NCI-H82 (cell line): ENCODE measurements around the gene SNAPIN.

ENCODE experiments used
- DNase-seq: peaks from one replicate; lab custom pipeline; 2025; lab: John Stamatoyannopoulos, UW

Gene SNAPIN, protein sequence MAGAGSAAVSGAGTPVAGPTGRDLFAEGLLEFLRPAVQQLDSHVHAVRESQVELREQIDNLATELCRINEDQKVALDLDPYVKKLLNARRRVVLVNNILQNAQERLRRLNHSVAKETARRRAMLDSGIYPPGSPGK

DNA sequence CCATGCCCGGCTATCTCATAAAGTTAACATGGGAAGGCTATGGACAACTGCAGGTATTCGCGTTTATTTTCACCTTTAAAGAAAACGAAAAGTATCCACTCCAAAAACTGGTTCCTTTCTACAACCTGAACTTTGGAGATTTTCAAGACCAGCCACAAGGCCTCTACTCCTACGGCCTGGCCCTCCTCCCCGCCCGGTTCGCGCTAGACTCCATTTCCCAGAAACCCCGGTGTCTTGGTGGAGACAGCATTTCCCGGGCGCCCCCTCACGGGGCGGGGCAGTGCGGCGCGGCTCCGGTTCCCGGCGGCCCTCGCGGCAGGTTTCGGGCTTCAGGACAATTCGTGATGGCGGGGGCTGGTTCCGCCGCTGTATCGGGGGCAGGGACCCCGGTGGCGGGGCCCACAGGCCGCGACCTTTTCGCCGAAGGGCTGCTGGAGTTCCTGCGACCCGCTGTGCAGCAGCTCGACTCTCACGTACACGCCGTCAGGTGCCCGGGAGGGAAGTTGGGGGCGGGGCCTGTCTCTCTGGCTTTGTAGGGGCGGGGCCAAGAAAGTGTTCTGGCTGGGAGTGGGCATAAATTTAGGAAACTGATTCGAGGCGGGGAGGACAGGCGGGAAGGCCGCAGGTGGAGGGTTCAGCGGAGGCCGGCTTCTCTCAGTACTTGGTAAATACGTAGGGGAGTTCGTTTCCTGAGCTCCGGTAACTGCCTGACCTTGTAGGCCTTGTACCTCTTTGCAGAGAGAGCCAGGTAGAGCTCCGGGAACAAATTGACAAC is at the start of gene SNAPIN:
Gene SNAPIN (plus strand): TSS at position 304 of the 775 bp plus-strand sequence. CDS start 41 bp downstream, at position 345.
- peak; percentile 95 for DNase-seq

DNA sequence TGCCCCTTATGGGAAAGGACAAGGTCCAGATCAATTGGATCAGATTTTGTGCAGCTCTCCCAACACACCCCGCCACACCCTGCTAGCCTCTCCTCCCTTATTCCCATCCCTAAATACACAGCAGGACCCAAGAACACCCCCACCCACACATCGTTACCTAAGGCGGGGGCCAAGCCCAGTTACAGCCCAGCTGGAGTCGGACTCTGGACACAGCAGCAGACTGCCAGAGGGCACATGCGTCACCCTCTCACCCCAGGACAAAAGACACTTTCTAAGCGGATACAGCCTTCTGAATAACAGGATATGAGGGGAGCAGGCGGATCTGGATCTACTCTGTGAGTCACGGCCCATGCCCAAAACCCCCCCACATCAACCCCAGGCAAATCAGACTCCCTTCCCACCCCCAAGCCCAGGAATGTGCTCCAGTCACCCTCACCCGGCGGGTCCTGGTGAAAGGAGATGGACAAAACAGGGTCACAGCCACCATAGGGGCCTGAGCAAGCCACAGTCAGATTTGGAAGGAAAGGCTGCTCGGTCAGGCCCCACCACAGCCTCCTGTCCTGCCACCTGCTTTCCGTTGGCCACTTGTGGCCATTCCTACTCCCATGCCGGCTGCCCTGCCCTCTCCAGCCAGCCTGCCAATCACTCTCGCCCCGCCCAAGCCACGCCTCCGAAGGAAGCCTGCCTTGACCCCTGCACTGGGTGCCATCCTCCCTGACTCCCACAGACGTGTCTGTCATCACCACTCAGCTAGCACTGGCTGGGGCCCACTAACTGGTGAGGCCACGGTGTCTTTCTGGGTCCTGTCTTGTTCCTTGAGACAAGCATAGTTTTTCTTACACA is 49.5 kb upstream of the SNAPIN start:
- DNase-seq, result no peak

DNA sequence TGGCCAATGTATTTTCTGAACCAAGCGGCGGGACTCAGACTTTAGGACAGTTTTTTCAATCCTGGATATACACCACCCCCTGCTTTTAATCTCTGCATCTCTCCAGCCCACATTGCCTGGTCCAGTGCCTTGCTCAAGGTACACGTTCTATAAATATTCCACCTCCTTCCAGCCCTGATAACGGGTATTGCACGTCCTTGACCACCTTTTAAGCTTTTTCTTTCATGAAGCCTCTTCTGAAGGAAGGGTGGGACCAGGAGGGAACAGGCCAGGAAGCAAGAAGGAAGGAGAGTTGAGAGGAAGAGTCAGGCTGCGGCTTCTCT is 49.0 kb upstream of the SNAPIN start:
- DNase-seq, result no peak

DNA sequence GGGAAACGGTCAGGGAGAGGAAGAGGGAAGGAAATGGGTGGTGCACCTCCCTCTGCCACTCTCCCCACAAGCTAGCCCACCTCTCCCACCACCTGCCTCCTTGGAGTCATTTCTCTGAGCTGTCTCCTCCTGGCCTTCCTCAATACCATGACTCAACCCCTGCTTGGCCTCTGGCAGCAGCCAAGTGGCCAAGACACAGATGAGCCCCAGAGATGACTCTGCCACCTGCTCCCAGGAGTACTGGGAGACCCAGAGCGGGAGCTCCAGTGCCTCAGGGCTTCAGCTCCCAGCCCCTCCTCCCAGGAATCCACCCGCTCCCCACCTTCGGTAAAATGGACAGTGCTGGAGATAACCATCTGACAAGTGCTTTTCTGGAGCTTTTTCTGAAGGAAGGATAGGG is 48.2 kb upstream of the SNAPIN start:
- no peak for DNase-seq

DNA sequence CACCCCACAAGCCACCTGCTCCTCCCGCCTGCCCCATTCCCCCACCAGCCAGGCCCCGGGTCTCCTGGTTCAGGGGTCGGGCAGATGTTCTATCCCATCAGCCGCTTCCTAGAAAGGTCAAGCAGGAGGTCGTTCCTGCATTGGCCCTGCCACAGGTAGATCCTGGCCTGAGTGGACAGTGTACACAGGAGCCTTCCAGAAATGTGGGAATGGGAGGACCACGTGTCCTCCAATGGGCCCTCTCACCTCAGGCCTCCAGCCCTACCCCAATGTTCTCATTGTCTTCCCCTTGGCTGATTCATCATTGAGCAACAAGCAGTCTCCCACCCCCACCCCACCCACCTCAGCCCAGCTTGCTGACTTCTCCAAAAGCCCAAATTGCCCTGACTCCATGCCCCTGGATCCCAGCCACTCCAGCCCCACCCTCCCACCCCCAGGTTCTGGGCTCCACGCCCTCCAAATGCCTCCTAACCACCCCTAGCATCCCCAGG is 47.6 kb upstream of the SNAPIN start:
- no peak for DNase-seq

DNA sequence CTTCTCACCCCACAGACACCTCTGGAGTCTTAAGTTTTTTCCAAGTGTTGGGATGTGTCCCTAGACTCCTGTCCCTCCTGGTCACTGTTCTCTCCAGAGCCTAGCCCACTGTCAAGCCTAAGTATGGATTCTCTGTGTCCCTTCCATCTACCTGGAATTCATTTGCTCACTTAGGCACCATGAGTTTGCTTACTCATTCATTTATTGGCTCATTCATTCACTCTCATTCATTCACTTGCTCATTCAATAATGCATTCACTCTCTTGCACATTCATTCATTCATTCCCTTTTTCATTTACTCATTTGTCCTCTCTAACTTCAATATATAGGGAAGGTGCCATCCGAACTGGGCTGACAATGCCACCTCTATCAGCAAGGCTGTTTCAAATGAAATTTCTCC is 47.1 kb upstream of the SNAPIN start:
- DNase-seq, result no peak

DNA sequence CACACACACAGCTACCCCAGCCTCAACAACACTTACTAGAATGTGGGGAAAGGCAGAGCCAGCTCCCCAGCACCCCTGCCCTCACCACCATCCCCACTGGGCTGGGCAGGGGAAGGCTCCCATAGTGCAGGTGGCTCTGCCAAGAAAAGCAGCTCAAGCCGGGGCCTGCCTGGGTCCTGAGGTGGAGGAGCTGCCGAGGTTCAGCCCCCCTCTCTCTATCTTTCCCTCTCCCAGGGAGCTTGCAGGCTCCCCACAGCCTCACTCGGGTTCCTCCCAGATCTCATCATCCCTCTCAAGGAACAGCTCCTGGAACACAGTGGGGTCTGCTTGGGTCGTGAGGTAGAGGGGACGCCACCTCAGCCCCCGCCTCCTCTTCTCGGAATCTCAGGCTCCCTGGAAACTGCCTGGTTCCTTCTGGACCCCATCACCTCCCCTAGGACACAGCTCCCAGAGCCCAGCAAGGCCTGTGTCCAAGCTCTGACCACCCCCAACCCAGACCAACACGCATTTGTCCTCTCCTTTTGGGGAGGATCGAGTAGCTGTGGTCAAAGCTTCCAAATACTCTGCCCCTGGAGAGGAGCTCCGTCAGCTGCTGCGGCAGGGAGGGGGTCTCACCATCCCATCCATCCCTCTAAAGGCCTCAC is 46.3 kb upstream of the SNAPIN start:
- no peak for DNase-seq

DNA sequence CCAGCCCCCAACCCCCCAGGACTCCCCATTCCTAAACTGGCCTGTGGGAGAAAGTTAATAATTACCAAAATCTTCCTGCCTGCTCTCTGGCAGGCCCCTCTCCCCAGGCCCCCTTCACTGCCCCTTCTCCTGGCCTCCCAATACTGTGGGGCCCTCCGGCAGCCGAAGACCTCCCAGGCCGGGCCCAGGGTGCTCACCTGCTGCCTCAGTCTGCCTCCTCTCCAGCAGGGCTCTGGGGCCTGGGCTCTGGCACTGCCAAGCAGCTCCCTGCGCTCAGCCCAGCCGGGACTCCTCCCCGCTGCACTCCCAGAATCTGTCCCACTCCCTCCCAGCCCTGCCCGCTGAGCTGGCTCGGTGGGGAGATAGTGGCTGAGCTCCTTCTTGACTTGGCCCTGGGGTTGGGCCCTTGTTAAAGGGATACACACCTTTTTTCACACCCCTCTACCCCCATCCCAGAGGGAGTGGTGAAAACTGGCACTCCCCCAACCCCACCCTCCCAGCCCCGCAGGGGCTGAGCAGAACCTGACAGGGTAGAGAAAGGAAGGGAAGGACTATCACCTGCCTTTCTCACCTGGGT is 45.7 kb upstream of the SNAPIN start, which contains the start of gene S100A16:
Gene S100A16 (minus strand): TSS at position 383 of the 577 bp plus-strand sequence. CDS start 4,986 bp downstream, outside the sequence.
- DNase-seq, result no peak

DNA sequence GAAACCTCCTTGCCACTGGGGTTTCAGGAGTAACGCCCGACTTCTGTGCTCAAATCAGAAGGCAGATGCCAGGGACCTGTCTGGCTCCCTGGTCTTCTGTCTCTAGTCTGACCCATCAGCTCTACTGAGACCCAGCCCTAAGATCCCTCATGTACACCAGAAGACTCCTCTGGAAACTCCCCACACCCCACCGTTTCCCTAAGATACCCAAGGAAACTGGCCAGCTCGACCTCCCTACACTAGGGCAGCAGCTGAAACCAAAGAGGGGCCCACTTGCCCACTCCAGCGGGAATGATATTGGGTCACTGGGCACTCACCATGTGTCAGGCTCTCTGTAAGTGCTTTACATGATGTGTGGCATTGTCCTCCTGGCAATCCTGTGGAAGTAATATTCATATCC is 45.1 kb upstream of the SNAPIN start:
- no peak for DNase-seq

DNA sequence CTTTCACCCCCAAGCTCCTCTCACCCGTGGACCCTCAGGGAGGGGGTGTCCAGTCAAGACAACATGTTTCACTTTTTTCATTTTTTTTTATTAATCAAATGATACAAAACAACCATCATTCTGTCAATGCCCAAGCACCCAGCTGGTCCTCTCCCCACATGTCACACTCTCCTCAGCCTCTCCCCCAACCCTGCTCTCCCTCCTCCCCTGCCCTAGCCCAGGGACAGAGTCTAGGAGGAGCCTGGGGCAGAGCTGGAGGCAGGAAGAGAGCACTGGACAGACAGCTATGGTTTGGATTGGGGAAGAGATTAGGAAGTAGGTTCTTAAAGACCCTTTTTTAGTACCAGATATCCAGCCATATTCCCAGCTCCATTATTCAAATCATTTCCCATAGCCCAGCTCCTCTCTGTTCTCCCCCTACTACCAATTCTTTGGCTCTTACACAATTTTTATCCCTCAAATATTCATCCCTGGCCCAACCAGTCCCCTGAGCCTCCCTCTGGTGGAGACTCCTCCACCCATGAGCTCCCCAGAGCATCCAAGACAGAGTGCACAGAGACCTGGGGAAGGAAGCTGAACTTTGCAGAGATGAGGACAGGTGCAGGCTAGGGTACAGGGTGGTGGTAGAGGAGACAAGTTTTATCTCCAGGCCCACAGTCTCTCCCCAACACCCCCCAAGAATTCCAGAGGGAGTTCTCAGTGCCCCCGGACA is 44.2 kb upstream of the SNAPIN start:
- DNase-seq, result no peak

DNA sequence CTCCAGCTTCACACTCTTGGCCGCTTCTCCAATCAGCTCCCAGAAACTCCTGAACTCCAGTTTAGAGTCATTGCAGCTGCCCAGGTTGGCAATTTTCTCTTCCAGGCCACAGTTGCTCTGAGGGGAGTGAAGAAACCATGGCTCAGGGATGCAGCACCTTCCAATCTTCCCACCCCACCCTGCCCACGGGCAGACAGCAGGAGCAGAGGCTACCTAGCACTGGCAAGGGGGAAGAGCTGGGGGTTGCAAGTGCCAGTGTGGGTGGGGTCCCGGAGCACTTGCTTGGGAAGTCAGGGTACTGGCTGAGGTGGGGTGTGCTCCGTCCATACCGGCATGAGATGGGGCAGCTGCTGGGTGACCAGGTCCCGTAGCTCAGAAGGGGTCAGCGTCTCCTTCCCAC is 43.6 kb upstream of the SNAPIN start:
- no peak for DNase-seq

DNA sequence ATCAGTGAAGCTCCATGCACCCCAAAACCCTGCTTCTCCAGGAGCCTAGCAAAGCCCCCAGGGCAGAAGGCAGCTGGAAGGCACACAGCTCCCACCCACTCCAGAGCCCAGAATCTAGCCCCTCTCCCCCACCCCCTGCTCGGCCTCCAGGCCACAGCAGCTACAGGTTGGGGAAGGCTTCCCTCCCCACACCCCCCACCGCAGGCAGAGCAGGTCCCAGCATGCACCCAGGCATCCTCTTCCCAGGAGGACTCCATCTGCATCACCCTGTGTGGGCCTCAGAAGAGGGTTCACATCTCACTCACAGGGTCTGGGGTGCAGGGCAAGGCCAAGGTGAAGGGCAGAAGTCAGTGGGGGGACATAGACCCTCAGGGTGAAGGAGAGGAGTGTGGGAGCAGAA is 43.1 kb upstream of the SNAPIN start:
- DNase-seq, result no peak

DNA sequence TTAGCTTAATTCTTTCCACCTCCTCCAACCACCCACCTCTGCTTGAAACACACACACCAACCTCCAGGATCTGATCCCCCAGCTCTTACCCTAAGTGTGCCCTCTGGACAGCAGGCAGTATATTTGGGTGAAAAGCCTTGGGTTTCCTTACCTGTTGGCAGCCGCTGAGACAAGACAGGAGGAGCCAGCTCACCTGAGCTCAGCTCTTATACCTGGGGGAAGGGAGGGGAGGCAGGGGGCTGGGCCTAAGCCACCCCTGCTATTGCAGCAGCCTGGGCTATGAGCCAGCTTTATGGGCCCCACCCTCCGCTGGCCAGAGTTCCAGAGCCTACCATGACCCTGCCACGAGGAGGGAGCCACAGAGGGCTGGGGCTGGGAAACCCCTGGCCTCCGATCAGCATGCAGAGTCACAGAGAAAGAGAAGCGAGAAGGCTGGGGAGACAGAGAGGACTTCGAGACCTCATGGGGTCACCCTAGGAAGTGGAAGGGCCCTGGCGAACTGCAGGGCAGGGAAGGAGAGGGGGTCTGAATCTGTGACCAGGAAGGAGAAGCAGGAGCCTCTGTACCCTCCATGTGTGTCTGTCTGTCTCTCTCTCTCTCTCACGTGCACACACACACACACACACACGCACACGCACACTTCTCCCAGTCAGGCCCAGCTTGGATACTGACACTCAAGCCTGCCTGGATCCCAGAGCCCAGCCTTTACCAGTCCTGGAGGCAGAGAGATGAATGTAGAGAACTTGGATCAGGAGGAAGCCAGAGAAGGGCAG is 42.2 kb upstream of the SNAPIN start, which contains the start of gene S100A14:
Gene S100A14 (minus strand): TSS at position 182 of the 773 bp plus-strand sequence. CDS start 467 bp downstream, outside the sequence.
- no peak for DNase-seq

DNA sequence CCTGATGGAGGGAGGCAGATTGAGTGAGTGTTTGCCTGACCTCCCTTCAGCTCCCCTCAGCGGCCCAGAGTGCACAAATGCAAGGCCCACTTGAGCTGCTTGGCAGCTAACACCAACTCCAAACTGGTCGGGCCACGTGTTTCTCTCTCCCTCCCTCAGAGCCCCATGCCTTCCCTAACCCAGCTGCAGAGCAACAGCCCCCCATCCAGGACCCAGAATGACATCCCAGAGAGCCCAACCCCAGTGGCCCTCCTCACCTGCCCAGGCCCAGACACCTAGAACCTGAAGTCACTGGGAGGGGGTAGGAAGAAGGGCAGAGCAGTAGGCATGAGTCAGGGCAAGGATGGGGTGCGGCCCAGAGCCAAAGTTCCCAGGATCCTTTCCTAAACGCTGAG is 41.6 kb upstream of the SNAPIN start:
- DNase-seq, result no peak

DNA sequence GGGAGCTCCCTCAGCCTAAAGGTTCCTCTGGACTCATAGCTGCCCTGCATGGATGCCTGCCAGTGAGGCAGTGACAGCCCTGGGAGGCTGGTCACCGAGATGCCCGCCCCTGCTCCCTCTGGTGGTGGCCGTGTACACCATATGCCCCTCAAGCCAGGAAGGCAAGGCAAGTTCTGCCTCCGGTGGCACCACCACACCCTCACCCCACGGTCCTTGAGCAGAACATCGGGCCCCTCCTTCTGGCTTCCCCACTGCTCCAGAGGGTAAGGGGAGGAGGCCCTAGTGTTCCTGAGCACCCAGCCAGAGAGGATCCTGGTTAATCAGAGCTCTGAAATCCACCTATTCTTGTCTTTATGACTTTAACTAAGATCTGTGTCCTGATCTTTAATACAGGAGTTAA is 40.8 kb upstream of the SNAPIN start:
- peak; percentile 78 for DNase-seq

DNA sequence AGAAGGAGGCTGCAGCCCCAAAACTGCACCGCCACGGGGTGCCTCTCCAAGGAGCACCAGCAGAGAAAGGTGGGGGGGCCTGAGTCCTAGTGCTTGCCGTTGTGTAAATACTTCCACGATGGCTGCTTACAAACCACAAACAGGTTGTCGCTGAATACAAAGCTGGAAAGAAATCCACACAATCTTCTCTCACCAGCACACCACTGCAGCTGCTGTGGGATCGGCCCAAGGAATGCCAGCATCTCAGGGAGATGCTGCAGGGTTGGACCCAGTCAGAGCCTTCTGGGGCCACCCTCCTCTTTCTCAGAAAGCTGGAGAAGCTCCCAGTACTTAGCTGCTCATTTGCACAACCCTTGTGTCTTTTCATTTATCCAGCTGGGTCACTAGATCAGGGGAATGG is 39.3 kb upstream of the SNAPIN start:
- DNase-seq, result no peak

DNA sequence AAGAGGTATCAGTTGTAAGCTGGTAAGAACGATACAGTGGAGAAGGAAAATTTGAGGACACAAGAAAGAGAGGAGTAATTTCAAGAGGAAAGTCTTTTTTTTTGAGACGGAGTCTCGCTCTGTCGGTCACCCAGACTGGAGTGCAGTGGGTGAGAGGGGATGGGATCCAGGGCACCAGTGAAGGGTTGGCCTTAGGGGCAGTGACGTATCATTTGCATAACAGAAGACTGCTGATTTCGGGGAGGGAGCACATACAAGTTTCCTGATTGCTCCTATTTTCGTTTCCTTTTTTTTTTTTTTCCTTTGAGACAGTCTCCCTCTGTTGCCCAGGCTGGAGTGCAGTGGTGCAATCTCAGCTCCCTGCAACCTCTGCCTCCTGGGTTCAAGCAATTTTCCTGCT is 35.4 kb upstream of the SNAPIN start:
- no peak for DNase-seq

DNA sequence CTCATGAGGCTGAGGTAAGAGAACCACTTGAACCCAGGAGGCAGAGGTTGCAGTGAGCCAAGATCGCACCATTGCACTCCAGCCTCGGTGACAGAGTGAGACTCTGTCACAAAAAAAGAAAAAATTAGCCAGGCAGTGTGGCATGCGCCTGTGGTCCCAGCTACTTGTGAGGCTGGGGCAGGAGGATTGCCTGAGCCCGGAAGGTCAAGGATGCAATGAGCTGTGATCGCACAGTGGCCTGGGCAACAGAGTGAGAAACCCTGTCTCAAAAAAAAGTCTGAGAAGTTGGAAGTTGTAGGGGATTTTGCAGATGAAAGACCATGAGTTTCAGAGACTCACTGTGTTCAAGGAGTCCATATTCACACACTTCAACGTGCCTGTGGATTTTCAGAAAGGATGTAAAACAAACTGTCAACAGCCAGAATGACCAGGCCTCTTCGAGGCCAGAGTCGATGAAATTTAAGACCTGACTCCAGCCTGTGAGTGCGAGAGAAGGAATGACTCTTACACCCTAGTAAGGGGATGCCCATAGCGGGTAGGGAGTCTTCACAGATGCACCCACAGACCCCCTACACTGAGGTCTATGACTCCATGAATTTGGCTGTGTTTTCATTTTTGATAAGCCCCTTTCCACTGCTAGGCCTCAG is 33.4 kb upstream of the SNAPIN start:
- DNase-seq, result no peak

DNA sequence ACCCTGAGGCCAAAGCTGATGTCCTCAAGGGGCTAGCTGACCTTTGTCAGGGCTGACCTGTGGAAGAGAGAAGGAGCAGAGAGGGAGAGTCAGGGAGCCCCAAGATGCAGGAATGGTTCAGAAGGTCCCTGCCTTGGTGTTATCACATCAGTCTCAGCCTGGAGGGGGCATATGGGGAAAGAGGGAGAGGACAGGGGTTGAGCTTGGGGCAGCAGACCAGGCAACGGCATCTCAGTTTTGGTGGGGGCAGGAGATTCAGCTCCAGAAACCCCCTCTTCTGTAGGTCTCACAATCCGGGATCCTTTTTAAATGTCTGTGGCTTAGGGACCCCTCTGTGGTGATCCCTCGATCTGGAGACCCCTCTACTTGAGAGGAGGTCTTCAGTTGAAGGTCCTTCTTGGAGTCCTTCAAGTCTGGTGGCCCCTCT is 32.0 kb upstream of the SNAPIN start:
- DNase-seq, result no peak
